PC-3 (cell line): ENCODE results near the gene TATDN3. TPM values are rescaled to one million over a fixed set of nuclear protein-coding genes. Genes with fewer than 3 reads are reported as not detected.
A peak's percentile ranks its signal among the peaks of the same experiment; 100 is the strongest.
"Not testable (repeated sequence)": the region's sequence is repeated elsewhere in the genome, so short reads cannot be mapped to it uniquely, and the experiment has no call there.

Experiments
- ATAC-seq: fragments of 200-7000 bp; cut with Tn5 transposase; 2 replicates; pipeline ENCODE4 v1.9.1; 2020; ENCODE audit warnings: mild to moderate bottlenecking, moderate library complexity
- BruUV-seq: library from RNA; stranded (reverse); fragments of 400-500 nt; replicated peaks from 2 replicates; lab custom pipeline; 2021; lab: Mats Ljungman, UMichigan
- CTCF ChIA-PET: fragments of 300-600 bp; sonication (Branson Sonifier 250); formaldehyde crosslinking; loops from one replicate; lab custom pipeline; 2022; ENCODE audit warnings: antibody characterized with exemption; lab: Charles Lee
- POLR2A ChIA-PET: fragments of 300-600 bp; sonication (Branson Sonifier 250); formaldehyde crosslinking; loops from one replicate; lab custom pipeline; 2022; ENCODE audit warnings: antibody characterized with exemption; ENCODE audit not compliant: unreplicated experiment; lab: Charles Lee
- DNase-seq: peaks from one replicate; pipeline ENCODE4 v3.0.0-alpha.2; 2015
- H2AFZ ChIP-seq: fragments of 300-600 bp; sonication (generic); 2 replicates; pipeline ENCODE4 v1.6.0; 2016; ENCODE audit warnings: antibody characterized with exemption, low read length
- H3F3A ChIP-seq: fragments of 300-600 bp; sonication (generic); one replicate; pipeline ENCODE4 v1.6.0; 2017; ENCODE audit warnings: antibody characterized with exemption, low read length, control low read depth, mild to moderate bottlenecking; ENCODE audit not compliant: unreplicated experiment
- H3K27ac ChIP-seq: fragments of 300-600 bp; sonication (generic); 2 replicates; pipeline ENCODE4 v1.5.1; 2016; ENCODE audit warnings: mild to moderate bottlenecking, low read length
- H3K27me3 ChIP-seq: fragments of 300-600 bp; sonication (generic); 2 replicates; pipeline ENCODE4 v1.6.1; 2016; ENCODE audit warnings: low read length, mixed read lengths
- H3K36me3 ChIP-seq: fragments of 300-600 bp; sonication (generic); 2 replicates; pipeline ENCODE4 v1.6.1; 2016; ENCODE audit warnings: low read depth, mixed run types, low read length, mixed read lengths
- H3K4me1 ChIP-seq: fragments of 300-600 bp; sonication (generic); 2 replicates; pipeline ENCODE4 v1.5.1; 2016; ENCODE audit warnings: low read length; ENCODE audit not compliant: insufficient read depth
- H3K4me2 ChIP-seq: fragments of 300-600 bp; sonication (generic); 2 replicates; pipeline ENCODE4 v1.6.0; 2016; ENCODE audit warnings: low read length
- H3K4me3 ChIP-seq: fragments of 300-600 bp; sonication (generic); 2 replicates; pipeline ENCODE4 v1.5.1; 2016; ENCODE audit warnings: mild to moderate bottlenecking, low read length, mixed read lengths
- H3K79me2 ChIP-seq: fragments of 300-600 bp; sonication (generic); 2 replicates; pipeline ENCODE4 v1.6.1; 2017; ENCODE audit warnings: low read length, mixed read lengths
- H3K9ac ChIP-seq: fragments of 300-600 bp; sonication (generic); 2 replicates; pipeline ENCODE4 v1.6.0; 2016; ENCODE audit warnings: mild to moderate bottlenecking, low read length
- H3K9me2 ChIP-seq: fragments of 300-600 bp; sonication (generic); replicated peaks from 2 replicates; pipeline ENCODE4 v1.6.1; 2016; ENCODE audit warnings: mixed run types, low read length, mixed read lengths
- H3K9me3 ChIP-seq: fragments of 300-600 bp; sonication (generic); 2 replicates; pipeline ENCODE4 v1.6.1; 2016; ENCODE audit warnings: low read length, mixed read lengths
- H4K20me1 ChIP-seq: fragments of 300-600 bp; sonication (generic); 2 replicates; pipeline ENCODE4 v1.6.1; 2016; ENCODE audit warnings: low read length, mixed read lengths
- CTCF ChIP-seq: fragments of 300-600 bp; sonication (generic); conservative IDR thresholded peaks from 2 replicates; pipeline ENCODE4 v1.5.1; 2017; ENCODE audit warnings: antibody characterized with exemption, low read depth, mild to moderate bottlenecking, low read length
- EZH2 ChIP-seq: fragments of 300-600 bp; sonication (generic); IDR thresholded peaks from one replicate; pipeline ENCODE4 v1.6.1; 2017; ENCODE audit warnings: antibody characterized with exemption, mild to moderate bottlenecking, low read length; ENCODE audit not compliant: unreplicated experiment
- EZH2phosphoT487 ChIP-seq: fragments of 300-600 bp; sonication (generic); IDR thresholded peaks from 2 replicates; pipeline ENCODE4 v1.6.1; 2018; ENCODE audit warnings: mild to moderate bottlenecking, antibody characterized with exemption, low read length, borderline replicate concordance
- intact Hi-C: fragments of 100-400 bp; cut with micrococcal nuclease; formaldehyde crosslinking; loops from 2 replicates; pipeline ENCODE4 v1.9.0; 2023
- total RNA-seq: library from RNA; depleted of rRNA; stranded (reverse); fragments of >200 nt; gene quantifications from 2 replicates; pipeline ENCODE4 v1.2.3, GENCODE V29; 2014

Gene TATDN3
- total RNA-seq, 1 experiment from 2014 or later = 12.7 TPM

GRCh38 chr1:212762234-212762633 lies 29.5 kb upstream of the TATDN3 start:
- Histone ChIP-seq H3K9me3 (no peaks in the 10 kb centered on the region), H3F3A (no peaks in the 10 kb centered on the region), H3K4me2 (no peak overlapping the region), H3K36me3 (no peaks in the 10 kb centered on the region; the same call in none of the 2 replicates), H3K4me3 (no peak overlapping the region), H2AFZ (no peak overlapping the region), H3K79me2 (peaks cover 10% of the 10 kb centered on the region), H3K27me3 (no peaks in the 10 kb centered on the region), H3K9ac (no peak overlapping the region), H3K27ac (no peak overlapping the region), H3K9me2 (no peaks in the 10 kb centered on the region), H3K4me1 (no peaks in the 10 kb centered on the region), H4K20me1 (peaks cover 3% of the 10 kb centered on the region; the same call in 1 of the 2 replicates)
- intact Hi-C loops = no loop called here
- ChIA-PET CTCF (no interaction called here), POLR2A (no interaction called here)
- TF ChIP-seq EZH2phosphoT487 = no peak
- no peak for TF ChIP-seq CTCF
- TF ChIP-seq EZH2 = no peak
- ATAC-seq (peak; percentile 29; the same call in 1 of the 2 replicates), DNase-seq (no peak)
- BruUV-seq = no TSS peak

GRCh38 chr1:212762839-212763238 lies 28.9 kb upstream of the TATDN3 start:
- Histone ChIP-seq H2AFZ (no peak overlapping the region), H3F3A (no peaks in the 10 kb centered on the region), H3K9me3 (0 out of 2 replicates have a peak, but pooled peaks cover 4% of the 10 kb centered on the region), H3K9me2 (no peaks in the 10 kb centered on the region), H3K9ac (no peak overlapping the region), H3K36me3 (peaks cover 4% of the 10 kb centered on the region), H3K4me2 (no peak overlapping the region), H4K20me1 (peaks cover 3% of the 10 kb centered on the region; the same call in 1 of the 2 replicates), H3K79me2 (peaks cover 10% of the 10 kb centered on the region), H3K4me3 (no peak overlapping the region), H3K27ac (no peak overlapping the region), H3K27me3 (no peaks in the 10 kb centered on the region), H3K4me1 (no peaks in the 10 kb centered on the region)
- ATAC-seq = no peak
- intact Hi-C loops = no loop called here
- ChIA-PET CTCF (no interaction called here), POLR2A (no interaction called here)
- TF ChIP-seq EZH2phosphoT487 (no peak), CTCF (no peak), EZH2 (no peak)
- no TSS peak for BruUV-seq
- DNase-seq = no peak

- ATAC-seq, DNase-seq, CTCF ChIA-PET, BruUV-seq, H3K4me1 ChIP-seq, H3K9me2 ChIP-seq, H3K9ac ChIP-seq, H4K20me1 ChIP-seq, H2AFZ ChIP-seq, H3K27ac ChIP-seq, H3K4me2 ChIP-seq, H3F3A ChIP-seq, intact Hi-C loops, H3K27me3 ChIP-seq, POLR2A ChIA-PET, H3K4me3 ChIP-seq, H3K79me2 ChIP-seq: not testable (repeated sequence)
- H3K9me3 ChIP-seq = peaks cover 15% of the 10 kb centered on the region; the same call in 1 of the 2 replicates
- peaks cover 21% of the 10 kb centered on the region for H3K36me3 ChIP-seq
Observed at GRCh38 chr1:212764718-212765281, 26.9 kb upstream of the TATDN3 start.

- POLR2A ChIA-PET, H3K9me2 ChIP-seq, intact Hi-C loops, H3K4me3 ChIP-seq, H3F3A ChIP-seq, H3K9ac ChIP-seq, H3K27ac ChIP-seq, ATAC-seq, H3K27me3 ChIP-seq, H2AFZ ChIP-seq, H3K79me2 ChIP-seq, H3K4me1 ChIP-seq, H4K20me1 ChIP-seq, BruUV-seq, DNase-seq, H3K4me2 ChIP-seq: not testable (repeated sequence)
- peaks cover 35% of the 10 kb centered on the region for H3K36me3 ChIP-seq
- CTCF ChIA-PET = interaction anchor here (0.6 kb wide), 2 partner anchors 304 to 435 kb away, joined by 3 to 5 read pairs; no protein-coding TSS in a partner anchor
- H3K9me3 ChIP-seq = peaks cover 20% of the 10 kb centered on the region; the same call in 1 of the 2 replicates
Observed at GRCh38 chr1:212766825-212767224, 24.9 kb upstream of the TATDN3 start.
